Gastrocnemius medialis (tissue), 4 donors: ENCODE results near the gene TIMM21. TPM values are rescaled to one million over a fixed set of nuclear protein-coding genes. Genes with fewer than 3 reads are reported as not detected.

Experiments
- ATAC-seq, 2 donors: fragments of 150-250 bp; one replicate each; pipeline ENCODE4 v1.9.1; 2016
- DNase-seq, 2 donors: peaks; one replicate each; pipeline ENCODE4 v3.0.0-alpha.2; 2019
- H3K27ac ChIP-seq, 4 donors: fragments of 200-600 bp; sonication (generic); 1 replicate in 1 of 4; 2 replicates in 3 of 4; pipeline ENCODE4 v1.5.1; 2016 to 2018; ENCODE audit warnings: mild to moderate bottlenecking in 2 of 4, moderate library complexity in 1 of 4
- H3K27me3 ChIP-seq, 3 donors: fragments of 200-600 bp; sonication (generic) in 2 of 3; 1 replicate in 1 of 3; 2 replicates in 2 of 3; pipeline versions ENCODE4 v1.5.1 to v1.6.0; 2016 to 2019; ENCODE audit warnings: mild to moderate bottlenecking in 1 of 3, moderate library complexity in 1 of 3
- H3K36me3 ChIP-seq, 2 donors: fragments of 200-600 bp; sonication (generic) in 1 of 2; one replicate each; pipeline ENCODE4 v1.5.1; 2017 to 2018
- H3K4me1 ChIP-seq, 2 donors: fragments of 200-600 bp; sonication (generic) in 1 of 2; one replicate each; pipeline ENCODE4 v1.5.1; 2016 to 2017; ENCODE audit warnings: mild to moderate bottlenecking in 2 of 2
- H3K4me3 ChIP-seq, 4 donors: fragments of 200-600 bp; sonication (generic) in 3 of 4; 1 replicate in 1 of 4; 2 replicates in 3 of 4; pipeline ENCODE4 v1.5.1; 2016 to 2019; ENCODE audit warnings: mild to moderate bottlenecking in 2 of 4
- H3K9me3 ChIP-seq, 3 donors: fragments of 200-600 bp; sonication (generic) in 2 of 3; 1 replicate in 1 of 3; 2 replicates in 2 of 3; pipeline ENCODE4 v1.5.1; 2016 to 2019
- CTCF ChIP-seq, 5 experiments: fragments of 450-650 bp in 3 of 5; fragments of 200-600 bp in 2 of 5; sonication (generic) in 2 of 5; IDR thresholded peaks in 4 of 5; conservative IDR thresholded peaks in 1 of 5; 1 replicate in 4 of 5; 2 replicates in 1 of 5; pipeline ENCODE4 v1.5.1; 2016 to 2019; ENCODE audit warnings: antibody characterized with exemption in 5 of 5, mild to moderate bottlenecking in 3 of 5, moderate library complexity in 3 of 5
- POLR2A ChIP-seq, 2 donors: fragments of 450-650 bp; IDR thresholded peaks; one replicate each; pipeline ENCODE4 v1.6.1; 2017; ENCODE audit warnings: antibody characterized with exemption in 2 of 2, mild to moderate bottlenecking in 2 of 2, moderate library complexity in 2 of 2
- in situ Hi-C, 4 donors: fragments of 200-750 bp; cut with MboI; loops; one replicate each; pipeline versions ENCODE4 v1.15.0 to v1.8.0; 2017; ENCODE audit warnings: low sequenced_read_pairs in 4 of 4
- intact Hi-C: fragments of 100-400 bp; cut with DNase I; formaldehyde crosslinking; loops from one replicate; pipeline ENCODE4 v1.15.1; 2023; ENCODE audit warnings: low total_unique reads
- total RNA-seq, 4 donors: library from RNA; depleted of rRNA; stranded (reverse); fragments of >200 nt; gene quantifications; one replicate each; pipeline versions ENCODE4 v1.1.0 to v1.2.3, GENCODE V29; 2016

The TIMM21 gene
- total RNA-seq, 4 donors from 2014 or later = 40.0 to 108 (median 75.8) TPM

- Histone ChIP-seq H3K4me1 (no peaks in the 10 kb centered on the region), H3K27ac (no peak overlapping the region), H3K36me3 (no peaks in the 10 kb centered on the region), H3K9me3 (no peaks in the 10 kb centered on the region), H3K4me3 (no peak overlapping the region), H3K27me3 (peaks cover 7 to 19% (median 13%) of the 10 kb centered on the region in 3 donors)
- in situ Hi-C loops (loop anchor here in 1 of 4 donors (10.0 kb wide), 1 partner anchor 368 kb away; no protein-coding TSS in a partner anchor), intact Hi-C loops (no loop called here)
- DNase-seq (no peak), ATAC-seq (no peak)
- TF ChIP-seq POLR2A (IDR thresholded peaks at IDR 0.05) (no peak), CTCF (IDR thresholded peaks at IDR 0.05 in 4 of 5, conservative IDR thresholded peaks at IDR 0.05 in 1 of 5) (no peak)
Observed at GRCh38 chr18:74186661-74187060, 38.3 kb downstream of the TIMM21 start.

GRCh38 chr18:74190086-74190485, 41.8 kb downstream of the TIMM21 start:
- no peaks in the 10 kb centered on the region for H3K9me3 ChIP-seq
- TF ChIP-seq POLR2A (IDR thresholded peaks at IDR 0.05) = no peak
- no peak for TF ChIP-seq CTCF (IDR thresholded peaks at IDR 0.05 in 4 of 5, conservative IDR thresholded peaks at IDR 0.05 in 1 of 5)
- H3K27ac ChIP-seq = no peak overlapping the region
- in situ Hi-C loops (loop anchor here in 3 of 4 donors (5.0 to 10.0 kb wide), 4 partner anchors 152 to 365 kb away; partner anchors contain the start of gene CNDP2 (in 1 of the 3)), intact Hi-C loops (no loop called here)
- no peaks in the 10 kb centered on the region for H3K4me1 ChIP-seq
- no peak overlapping the region for H3K4me3 ChIP-seq
- ATAC-seq (no peak), DNase-seq (no peak)
- peaks cover 0 to 12% (median 0%) of the 10 kb centered on the region in 3 donors for H3K27me3 ChIP-seq
- H3K36me3 ChIP-seq = no peaks in the 10 kb centered on the region

DNA sequence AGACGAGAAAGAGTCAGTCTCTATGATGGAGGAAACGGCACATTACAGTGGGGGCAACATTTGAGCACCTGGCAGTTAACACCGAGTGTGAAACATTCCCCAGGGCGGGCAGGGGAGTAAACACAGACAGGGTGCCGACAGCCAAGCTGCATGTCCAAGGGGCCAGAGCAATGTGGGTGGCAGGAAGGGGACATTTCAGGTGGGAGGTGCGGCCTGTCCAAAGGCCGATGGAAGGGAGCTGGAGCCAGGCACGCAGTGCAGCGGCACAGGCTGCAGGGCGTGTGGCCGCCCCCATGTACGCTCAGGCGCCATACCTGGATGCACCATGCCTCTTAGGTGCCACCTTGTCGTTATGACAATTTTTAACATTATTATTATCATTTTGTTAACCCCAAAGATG, 43.3 kb downstream of the TIMM21 start:
- intact Hi-C loops = no loop called here
- ATAC-seq = no peak
- H3K36me3 ChIP-seq = no peaks in the 10 kb centered on the region
- no peak for DNase-seq
- H3K27ac ChIP-seq = no peak overlapping the region
- TF ChIP-seq POLR2A (IDR thresholded peaks at IDR 0.05) (no peak), CTCF (IDR thresholded peaks at IDR 0.05 in 4 of 5, conservative IDR thresholded peaks at IDR 0.05 in 1 of 5) (no peak)
- peaks cover 0 to 12% (median 3%) of the 10 kb centered on the region in 3 donors for H3K27me3 ChIP-seq
- no peak overlapping the region for H3K4me3 ChIP-seq
- no peaks in the 10 kb centered on the region for H3K9me3 ChIP-seq
- H3K4me1 ChIP-seq = no peaks in the 10 kb centered on the region
- in situ Hi-C loops = loop anchor here in 3 of 4 donors (5.0 to 10.0 kb wide), 4 partner anchors 151 to 363 kb away; partner anchors contain the start of gene CNDP2 (in 1 of the 3)

DNA sequence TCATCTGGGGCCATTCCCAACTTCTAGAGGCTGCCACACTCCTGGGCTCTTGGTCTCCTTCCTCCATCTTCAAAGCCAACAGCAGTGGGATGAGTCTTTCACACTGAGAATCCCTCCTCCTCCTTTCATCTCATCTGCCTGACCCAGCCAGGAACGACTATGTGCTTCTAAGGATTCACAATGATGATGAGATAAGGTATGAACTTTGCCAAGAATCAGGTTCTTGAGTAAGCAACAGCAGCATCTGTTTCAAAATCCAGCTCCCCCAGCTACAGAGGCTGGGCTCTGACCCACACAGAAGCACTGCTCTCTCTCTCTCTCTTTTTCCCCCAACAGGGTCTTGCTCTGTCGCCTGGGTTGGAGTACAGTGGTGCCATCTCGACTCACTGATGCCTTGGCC, 46.4 kb downstream of the TIMM21 start:
- H3K27me3 ChIP-seq = peaks cover 0 to 12% (median 3%) of the 10 kb centered on the region in 3 donors
- no peaks in the 10 kb centered on the region for H3K36me3 ChIP-seq
- no peak for TF ChIP-seq POLR2A (IDR thresholded peaks at IDR 0.05)
- TF ChIP-seq CTCF (IDR thresholded peaks at IDR 0.05 in 4 of 5, conservative IDR thresholded peaks at IDR 0.05 in 1 of 5) = no peak
- H3K4me3 ChIP-seq = no peak overlapping the region
- ATAC-seq = no peak
- in situ Hi-C loops = loop anchor here in 3 of 4 donors (5.0 to 10.0 kb wide), 5 partner anchors 148 to 360 kb away; partner anchors contain the start of gene CNDP2 (in 1 of the 3)
- no peaks in the 10 kb centered on the region for H3K9me3 ChIP-seq
- no peak for DNase-seq
- H3K4me1 ChIP-seq = no peaks in the 10 kb centered on the region
- no peak overlapping the region for H3K27ac ChIP-seq
- intact Hi-C loops = loop anchor here (5.0 kb wide), 1 partner anchor 298 kb away; no protein-coding TSS in a partner anchor
